Measurements from ENCODE around the gene ATP11C.
"Not testable (repeated sequence)": the region's sequence is repeated elsewhere in the genome, so short reads cannot be mapped to it uniquely, and the experiment has no call there.

The ATP11C gene

DNA sequence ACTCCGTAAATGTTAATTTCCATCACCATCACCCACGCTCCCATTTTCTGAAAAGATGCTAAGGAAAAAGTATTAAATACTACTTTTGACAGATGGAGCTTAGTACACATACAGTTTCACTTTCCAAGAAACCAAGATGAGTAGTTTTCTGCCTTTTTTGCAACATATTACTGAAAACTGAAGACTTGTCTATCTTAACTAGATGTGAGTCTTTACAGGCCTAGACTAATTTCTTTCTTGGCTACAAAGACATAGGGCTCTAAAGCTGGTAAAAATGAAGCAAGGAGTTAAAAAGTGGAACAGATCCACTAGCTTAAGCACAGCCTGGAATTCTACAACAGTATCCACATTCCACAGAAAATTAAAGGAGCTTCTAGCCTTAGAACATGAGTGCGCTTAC lies 68.2 kb downstream of the ATP11C start:
- no peak overlapping the region for H3K27ac ChIP-seq
- TF ChIP-seq, protein P1, sequence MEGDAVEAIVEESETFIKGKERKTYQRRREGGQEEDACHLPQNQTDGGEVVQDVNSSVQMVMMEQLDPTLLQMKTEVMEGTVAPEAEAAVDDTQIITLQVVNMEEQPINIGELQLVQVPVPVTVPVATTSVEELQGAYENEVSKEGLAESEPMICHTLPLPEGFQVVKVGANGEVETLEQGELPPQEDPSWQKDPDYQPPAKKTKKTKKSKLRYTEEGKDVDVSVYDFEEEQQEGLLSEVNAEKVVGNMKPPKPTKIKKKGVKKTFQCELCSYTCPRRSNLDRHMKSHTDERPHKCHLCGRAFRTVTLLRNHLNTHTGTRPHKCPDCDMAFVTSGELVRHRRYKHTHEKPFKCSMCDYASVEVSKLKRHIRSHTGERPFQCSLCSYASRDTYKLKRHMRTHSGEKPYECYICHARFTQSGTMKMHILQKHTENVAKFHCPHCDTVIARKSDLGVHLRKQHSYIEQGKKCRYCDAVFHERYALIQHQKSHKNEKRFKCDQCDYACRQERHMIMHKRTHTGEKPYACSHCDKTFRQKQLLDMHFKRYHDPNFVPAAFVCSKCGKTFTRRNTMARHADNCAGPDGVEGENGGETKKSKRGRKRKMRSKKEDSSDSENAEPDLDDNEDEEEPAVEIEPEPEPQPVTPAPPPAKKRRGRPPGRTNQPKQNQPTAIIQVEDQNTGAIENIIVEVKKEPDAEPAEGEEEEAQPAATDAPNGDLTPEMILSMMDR (IDR thresholded peaks at IDR 0.05) = no peak
- no peak for TF ChIP-seq ZFX (IDR thresholded peaks at IDR 0.05; ENCODE audit: borderline replicate concordance)

DNA sequence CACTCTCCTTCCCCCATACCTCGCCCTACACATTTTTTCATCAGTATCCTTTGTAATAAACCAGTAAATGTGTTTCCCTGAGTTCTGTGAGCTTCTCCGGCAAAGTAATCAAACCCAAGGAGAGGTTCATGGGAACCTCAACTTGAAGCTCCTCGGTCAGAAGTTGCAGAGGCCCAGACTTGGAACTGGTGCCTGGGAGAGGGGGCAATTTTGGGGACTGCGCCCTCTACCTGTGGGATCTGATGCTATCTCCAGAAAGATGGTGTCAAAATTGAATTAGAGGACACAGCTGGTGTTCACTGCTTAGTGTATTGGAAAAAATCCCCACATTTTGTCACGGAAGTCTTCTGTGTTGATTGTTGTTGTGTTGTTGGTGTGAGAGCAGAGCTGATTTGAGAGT lies 70.6 kb downstream of the ATP11C start:
- no peak for TF ChIP-seq ZFX (IDR thresholded peaks at IDR 0.05; ENCODE audit: borderline replicate concordance)
- TF ChIP-seq, protein P1 (IDR thresholded peaks at IDR 0.05) = no peak
- no peak overlapping the region for H3K27ac ChIP-seq

GRCh38 chrX:139856826-139857225 lies 76.0 kb downstream of the ATP11C start:
- not testable (repeated sequence) for H3K27ac ChIP-seq

DNA sequence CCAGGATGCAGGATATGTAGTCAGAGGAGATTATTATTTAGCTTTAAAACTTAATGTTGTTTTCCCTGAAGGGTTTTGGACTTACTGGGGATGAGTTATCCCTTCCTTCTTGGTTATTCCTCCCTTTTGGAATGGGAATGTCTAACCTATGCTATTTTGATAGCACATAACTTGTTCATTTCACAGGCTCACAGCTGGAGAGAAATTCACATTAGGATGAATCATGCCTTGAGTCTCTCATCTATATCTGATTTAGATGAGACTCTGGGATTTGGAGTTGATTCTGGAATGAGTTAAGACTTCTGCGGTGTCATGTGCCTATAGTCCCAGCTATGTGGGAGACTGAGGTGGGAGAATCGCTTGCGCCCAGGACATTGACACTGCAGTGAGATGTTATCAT lies 81.1 kb downstream of the ATP11C start:
- H3K27ac ChIP-seq = no peak overlapping the region
- no peak for TF ChIP-seq ZFX (IDR thresholded peaks at IDR 0.05; ENCODE audit: borderline replicate concordance)
- TF ChIP-seq, protein P1 (IDR thresholded peaks at IDR 0.05) = no peak

DNA sequence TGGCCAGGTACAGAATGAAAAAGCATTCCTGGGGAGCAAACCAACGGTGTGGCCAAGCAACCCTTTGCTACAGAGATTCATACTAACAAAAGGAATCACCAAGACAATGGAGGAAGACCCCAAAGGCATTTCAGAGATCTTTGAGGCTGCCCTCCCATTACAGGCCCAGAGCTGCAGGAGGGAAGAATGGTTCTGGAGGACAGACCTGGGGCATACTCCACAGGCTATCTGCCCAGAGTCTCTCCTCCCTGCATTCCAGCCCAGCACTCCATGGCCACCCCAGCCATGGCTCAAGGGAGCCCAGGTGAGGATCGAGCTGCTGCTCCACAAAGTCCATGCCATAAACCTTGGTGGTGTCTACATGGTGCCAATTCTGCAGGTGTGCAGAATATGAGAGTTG lies 81.9 kb downstream of the ATP11C start:
- no peak for TF ChIP-seq ZFX (IDR thresholded peaks at IDR 0.05; ENCODE audit: borderline replicate concordance)
- TF ChIP-seq, protein P1 (IDR thresholded peaks at IDR 0.05) = no peak
- no peak overlapping the region for H3K27ac ChIP-seq

- no peak for TF ChIP-seq ZFX (IDR thresholded peaks at IDR 0.05; ENCODE audit: borderline replicate concordance)
- TF ChIP-seq, protein P1 (IDR thresholded peaks at IDR 0.05) = no peak
- H3K27ac ChIP-seq = no peak overlapping the region
Measured at GRCh38 chrX:139844884-139845283, 88.0 kb downstream of the ATP11C start.

GRCh38 chrX:139844163-139844562 lies 88.7 kb downstream of the ATP11C start:
- TF ChIP-seq ZFX (IDR thresholded peaks at IDR 0.05; ENCODE audit: borderline replicate concordance) = no peak
- TF ChIP-seq, protein P1 (IDR thresholded peaks at IDR 0.05) = no peak
- H3K27ac ChIP-seq = no peak overlapping the region
